ENCODE data around the gene ALDH3A1. TPM values are rescaled to one million over a fixed set of nuclear protein-coding genes. Genes with fewer than 3 reads are reported as not detected.

ALDH3A1 gene
- polyA plus RNA-seq, 3 donors = not detected

DNA sequence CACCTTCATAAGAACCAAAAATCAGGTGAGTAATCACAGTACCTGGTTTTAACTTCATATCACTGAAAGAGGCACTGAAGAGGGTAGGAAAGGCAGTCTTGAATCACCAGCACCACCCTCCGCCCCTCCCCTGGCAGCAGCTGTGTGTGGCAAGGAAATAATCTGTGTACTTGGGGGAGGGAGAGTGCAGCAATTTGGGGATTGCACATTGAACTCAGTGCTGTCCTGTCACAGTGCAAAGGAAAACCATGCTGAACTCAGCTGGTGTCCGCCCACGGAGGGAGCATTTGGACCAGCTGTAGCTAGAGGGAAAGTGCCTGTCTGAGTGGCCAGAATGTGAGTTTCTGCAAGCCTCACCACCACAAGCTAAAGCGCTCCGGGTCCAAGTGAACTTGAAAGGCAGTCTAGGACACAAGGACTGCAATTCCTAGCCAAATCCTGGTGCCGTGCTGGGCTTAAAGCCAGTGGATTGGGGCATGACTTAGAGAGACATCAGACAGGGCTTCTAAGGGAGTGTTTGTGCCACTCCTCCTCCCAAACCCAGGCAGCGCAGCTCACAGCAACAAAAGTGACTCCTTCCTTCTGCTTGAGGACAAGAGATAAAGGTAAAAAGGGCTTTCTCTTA lies 39.7 kb upstream of the ALDH3A1 start:
- no peaks in the 10 kb centered on the region for H3K9me3 ChIP-seq (replicated peaks in 1 of 2; ENCODE audit: control insufficient read depth in 1 of 2, insufficient read depth in 1 of 2, low read length in 2 of 2)
- Mint-ChIP-seq H3K4me1 (no peaks in the 10 kb centered on the region), H3K27me3 (ENCODE audit: low read depth in 3 of 3) (peaks cover 0 to 2% (median 0%) of the 10 kb centered on the region in 3 donors), H3K4me3 (no peak overlapping the region), H3K27ac (no peak overlapping the region), H3K36me3 (peaks cover 63 to 87% of the 10 kb centered on the region in 2 donors), H3K9me3 (peaks cover 0 to 4% (median under 1%) of the 10 kb centered on the region in 7 donors)
- H3K79me2 ChIP-seq (ENCODE audit: insufficient read depth, low read length) = no peaks in the 10 kb centered on the region
- peaks cover 78 to 88% of the 10 kb centered on the region in 2 donors for H3K36me3 ChIP-seq (replicated peaks in 1 of 2; ENCODE audit: control insufficient read depth in 1 of 2, insufficient read depth in 2 of 2, low read length in 2 of 2)
- no peak for DNase-seq
- H3K4me3 ChIP-seq (replicated peaks in 1 of 3; ENCODE audit: low read depth in 2 of 3, low read length in 3 of 3) = no peak overlapping the region
- H3K9ac ChIP-seq (ENCODE audit: insufficient read depth, low read length, poor library complexity, severe bottlenecking) = no peak overlapping the region
- no peaks in the 10 kb centered on the region for H3K4me1 ChIP-seq (ENCODE audit: control insufficient read depth in 1 of 2, insufficient read depth in 2 of 2, low read length in 2 of 2)
- no peaks in the 10 kb centered on the region for H4K20me1 ChIP-seq (ENCODE audit: insufficient read depth, low read length)
- no peaks in the 10 kb centered on the region for H3K27me3 ChIP-seq (ENCODE audit: control insufficient read depth in 2 of 2, insufficient read depth in 2 of 2, low read length in 2 of 2)
- no peak overlapping the region for H2AFZ ChIP-seq (ENCODE audit: insufficient read depth, low read depth, low read length, poor library complexity, severe bottlenecking)
- intact Hi-C loops (cut with micrococcal nuclease) = no loop called here
- TF ChIP-seq, protein P1, sequence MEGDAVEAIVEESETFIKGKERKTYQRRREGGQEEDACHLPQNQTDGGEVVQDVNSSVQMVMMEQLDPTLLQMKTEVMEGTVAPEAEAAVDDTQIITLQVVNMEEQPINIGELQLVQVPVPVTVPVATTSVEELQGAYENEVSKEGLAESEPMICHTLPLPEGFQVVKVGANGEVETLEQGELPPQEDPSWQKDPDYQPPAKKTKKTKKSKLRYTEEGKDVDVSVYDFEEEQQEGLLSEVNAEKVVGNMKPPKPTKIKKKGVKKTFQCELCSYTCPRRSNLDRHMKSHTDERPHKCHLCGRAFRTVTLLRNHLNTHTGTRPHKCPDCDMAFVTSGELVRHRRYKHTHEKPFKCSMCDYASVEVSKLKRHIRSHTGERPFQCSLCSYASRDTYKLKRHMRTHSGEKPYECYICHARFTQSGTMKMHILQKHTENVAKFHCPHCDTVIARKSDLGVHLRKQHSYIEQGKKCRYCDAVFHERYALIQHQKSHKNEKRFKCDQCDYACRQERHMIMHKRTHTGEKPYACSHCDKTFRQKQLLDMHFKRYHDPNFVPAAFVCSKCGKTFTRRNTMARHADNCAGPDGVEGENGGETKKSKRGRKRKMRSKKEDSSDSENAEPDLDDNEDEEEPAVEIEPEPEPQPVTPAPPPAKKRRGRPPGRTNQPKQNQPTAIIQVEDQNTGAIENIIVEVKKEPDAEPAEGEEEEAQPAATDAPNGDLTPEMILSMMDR (IDR thresholded peaks at IDR 0.05) = no peak
- H3K4me2 ChIP-seq (replicated peaks; ENCODE audit: extremely low read depth, low read length, poor library complexity, severe bottlenecking) = no peak overlapping the region
- no CpG with 5 or more reads among the region's 7 CpGs for WGBS (ENCODE audit: insufficient coverage)
- H3K27ac ChIP-seq (ENCODE audit: low read depth in 1 of 2, low read length in 2 of 2) = no peak overlapping the region

DNA sequence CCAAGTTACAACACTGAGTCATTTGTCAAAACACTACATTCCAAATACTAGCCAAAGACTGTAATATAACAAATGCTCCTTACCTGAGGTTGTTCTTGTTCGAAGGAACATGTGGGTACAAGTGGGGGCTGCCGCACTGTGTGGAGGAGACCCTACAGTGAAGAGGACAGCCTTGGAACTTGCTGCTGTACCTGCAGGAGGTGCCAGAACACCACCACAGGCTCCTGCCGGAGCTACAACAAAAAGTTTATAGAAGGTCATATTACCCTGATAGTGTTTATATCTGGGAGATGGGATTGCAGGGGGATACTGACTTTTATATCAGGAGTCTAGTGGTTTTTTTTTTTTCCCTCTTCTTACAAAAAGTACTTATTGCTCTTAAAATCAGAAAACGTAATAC lies 37.8 kb upstream of the ALDH3A1 start:
- intact Hi-C loops (cut with micrococcal nuclease) = no loop called here
- no peak overlapping the region for H2AFZ ChIP-seq (ENCODE audit: insufficient read depth, low read depth, low read length, poor library complexity, severe bottlenecking)
- no peaks in the 10 kb centered on the region for H3K4me1 ChIP-seq (ENCODE audit: control insufficient read depth in 1 of 2, insufficient read depth in 2 of 2, low read length in 2 of 2)
- no peaks in the 10 kb centered on the region for H3K9me3 ChIP-seq (replicated peaks in 1 of 2; ENCODE audit: control insufficient read depth in 1 of 2, insufficient read depth in 1 of 2, low read length in 2 of 2)
- Mint-ChIP-seq H3K27me3 (ENCODE audit: low read depth in 3 of 3) (peaks cover 0 to 2% (median 0%) of the 10 kb centered on the region in 3 donors), H3K4me3 (no peak overlapping the region), H3K27ac (no peak overlapping the region), H3K36me3 (peaks cover 67 to 86% of the 10 kb centered on the region in 2 donors), H3K4me1 (no peaks in the 10 kb centered on the region), H3K9me3 (peaks cover 0 to 3% (median 0%) of the 10 kb centered on the region in 7 donors)
- TF ChIP-seq, protein P1 (IDR thresholded peaks at IDR 0.05) = no peak
- no peaks in the 10 kb centered on the region for H4K20me1 ChIP-seq (ENCODE audit: insufficient read depth, low read length)
- no peaks in the 10 kb centered on the region for H3K79me2 ChIP-seq (ENCODE audit: insufficient read depth, low read length)
- no peak for DNase-seq
- 92% methylated on average over 2 of the region's 4 CpGs for WGBS (ENCODE audit: insufficient coverage)
- no peak overlapping the region for H3K9ac ChIP-seq (ENCODE audit: insufficient read depth, low read length, poor library complexity, severe bottlenecking)
- no peak overlapping the region for H3K4me2 ChIP-seq (replicated peaks; ENCODE audit: extremely low read depth, low read length, poor library complexity, severe bottlenecking)
- H3K4me3 ChIP-seq (replicated peaks in 1 of 3; ENCODE audit: low read depth in 2 of 3, low read length in 3 of 3) = no peak overlapping the region
- no peak overlapping the region for H3K27ac ChIP-seq (ENCODE audit: low read depth in 1 of 2, low read length in 2 of 2)
- no peaks in the 10 kb centered on the region for H3K27me3 ChIP-seq (ENCODE audit: control insufficient read depth in 2 of 2, insufficient read depth in 2 of 2, low read length in 2 of 2)
- peaks cover 79 to 89% of the 10 kb centered on the region in 2 donors for H3K36me3 ChIP-seq (replicated peaks in 1 of 2; ENCODE audit: control insufficient read depth in 1 of 2, insufficient read depth in 2 of 2, low read length in 2 of 2)
